ENCODE measurements around the gene CHIT1. TPM values are rescaled to one million over a fixed set of nuclear protein-coding genes. Genes with fewer than 3 reads are reported as not detected.

Gene CHIT1
- total and polyA plus RNA-seq, 2 of the 13 experiments (the other 11 are each of a cell fraction or from before 2014, with no cell fraction given) = not detected

GRCh38 chr1:203210988-203211387 is 18.5 kb downstream of the CHIT1 start (continued):
- TF ChIP-seq GTF2F1 (IDR thresholded peaks at IDR 0.05; ENCODE audit: low read length) = no peak
- TF ChIP-seq ZNF576 (CRISPR knock-in tag; IDR thresholded peaks at IDR 0.05) = no peak
- 0 out of 2 replicates have a peak, but pooled peaks have one; percentile 43 for TF ChIP-seq PATZ1 (CRISPR knock-in tag; IDR thresholded peaks at IDR 0.05)
- peak; percentile 75; the same call in 1 of the 2 replicates for TF ChIP-seq CEBPB (IDR thresholded peaks at IDR 0.05; ENCODE audit: borderline replicate concordance, low read depth, low read length)
- TF ChIP-seq MYNN (CRISPR knock-in tag; IDR thresholded peaks at IDR 0.05; ENCODE audit: low read depth) = no peak
- no peak for TF ChIP-seq CBX1 (IDR thresholded peaks at IDR 0.05; ENCODE audit: low read depth)
- TF ChIP-seq ZNF343 (CRISPR knock-in tag; IDR thresholded peaks at IDR 0.05) = no peak
- no peak for TF ChIP-seq ZNF577 (CRISPR knock-in tag; IDR thresholded peaks at IDR 0.05; ENCODE audit: borderline replicate concordance, low read depth)
- no peak for TF ChIP-seq SMC3 (IDR thresholded peaks at IDR 0.05; ENCODE audit: low read length)
- no peak for TF ChIP-seq GRHL1 (CRISPR knock-in tag; conservative IDR thresholded peaks at IDR 0.05)
- TF ChIP-seq SIX4 (CRISPR knock-in tag; IDR thresholded peaks at IDR 0.05) = no peak
- no peak for TF ChIP-seq ZNF101 (CRISPR knock-in tag; IDR thresholded peaks at IDR 0.05; ENCODE audit: borderline replicate concordance, low read depth)
- no peak for TF ChIP-seq ZNF883 (CRISPR knock-in tag; IDR thresholded peaks at IDR 0.05; ENCODE audit: not compliant biosample characterization)
- TF ChIP-seq ZNF280D (CRISPR knock-in tag; IDR thresholded peaks at IDR 0.05) = no peak
- peak; percentile 80 for TF ChIP-seq FOXA3 (CRISPR knock-in tag; IDR thresholded peaks at IDR 0.05)
- TF ChIP-seq HOXA3 (CRISPR knock-in tag; IDR thresholded peaks at IDR 0.05) = no peak
- no peak for TF ChIP-seq U2AF1 (optimal IDR thresholded peaks at IDR 0.05; ENCODE audit: low read depth, low read length)
- no peak for TF ChIP-seq TFE3 (CRISPR knock-in tag; IDR thresholded peaks at IDR 0.05)

Data from HepG2 (cell line).